ENCODE results near the gene KAT6B. TPM values are rescaled to one million over a fixed set of nuclear protein-coding genes. Genes with fewer than 3 reads are reported as not detected.

KAT6B gene
- total and polyA plus RNA-seq, 10 of the 15 experiments (the other 5 are each of a cell fraction or from before 2014, with no cell fraction given), result 2.7 to 22.6 (median 15.7) TPM

DNA sequence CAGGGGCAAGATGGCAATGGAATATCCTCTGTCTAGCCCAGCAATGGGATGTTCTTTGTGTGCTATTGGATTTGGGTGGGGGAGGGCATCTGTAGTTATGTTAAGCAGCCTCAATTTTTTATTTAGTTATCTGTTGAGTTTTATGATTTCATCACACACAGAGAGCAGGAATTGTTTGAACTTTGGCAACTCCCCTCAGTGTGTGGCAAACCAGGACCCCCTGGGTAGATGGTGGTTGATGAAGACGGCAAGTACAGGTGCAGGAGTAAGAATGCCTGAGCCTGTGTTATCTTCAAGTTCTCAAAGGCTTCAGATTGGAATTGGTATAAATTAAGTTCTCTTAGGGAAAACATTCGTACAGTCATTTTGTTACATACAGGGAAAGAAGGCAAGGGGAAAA, 142.7 kb downstream of the KAT6B start (continued):
- TF ChIP-seq ELK1 (IDR thresholded peaks at IDR 0.05; ENCODE audit: low read depth, low read length), result no peak
- no peak for TF ChIP-seq POLR2AphosphoS2 (IDR thresholded peaks at IDR 0.05; ENCODE audit: low read depth, low read length)
- TF ChIP-seq MXI1 (IDR thresholded peaks at IDR 0.05; ENCODE audit: low read depth, low read length), result no peak
- no peak for TF ChIP-seq IKZF1 (conservative IDR thresholded peaks at IDR 0.05)
- no peak for TF ChIP-seq KAT2A (conservative IDR thresholded peaks at IDR 0.05; ENCODE audit: control insufficient read depth, low read depth, low read length)
- no peak for TF ChIP-seq USF2 (IDR thresholded peaks at IDR 0.05; ENCODE audit: borderline replicate concordance, low read depth, low read length)
- no peak for TF ChIP-seq TAF1 (IDR thresholded peaks at IDR 0.05; ENCODE audit: borderline replicate concordance, low read depth, low read length)
- no peak for TF ChIP-seq TARDBP (IDR thresholded peaks at IDR 0.05; ENCODE audit: borderline replicate concordance)
- no peak for TF ChIP-seq RUNX3 (IDR thresholded peaks at IDR 0.05; ENCODE audit: low read length)
- no peak for TF ChIP-seq CBFB (IDR thresholded peaks at IDR 0.05; ENCODE audit: low read depth)
- TF ChIP-seq SREBF2 (IDR thresholded peaks at IDR 0.05; ENCODE audit: low read length), result no peak
- no peak for TF ChIP-seq SMARCA5 (IDR thresholded peaks at IDR 0.05)
- no peak for TF ChIP-seq ETV6 (conservative IDR thresholded peaks at IDR 0.05 in 1 of 2, IDR thresholded peaks at IDR 0.05 in 1 of 2; ENCODE audit: borderline replicate concordance in 1 of 2, low read depth in 1 of 2)
- TF ChIP-seq RCOR1 (conservative IDR thresholded peaks at IDR 0.05; ENCODE audit: low read depth, low read length), result no peak
- TF ChIP-seq, protein P1, sequence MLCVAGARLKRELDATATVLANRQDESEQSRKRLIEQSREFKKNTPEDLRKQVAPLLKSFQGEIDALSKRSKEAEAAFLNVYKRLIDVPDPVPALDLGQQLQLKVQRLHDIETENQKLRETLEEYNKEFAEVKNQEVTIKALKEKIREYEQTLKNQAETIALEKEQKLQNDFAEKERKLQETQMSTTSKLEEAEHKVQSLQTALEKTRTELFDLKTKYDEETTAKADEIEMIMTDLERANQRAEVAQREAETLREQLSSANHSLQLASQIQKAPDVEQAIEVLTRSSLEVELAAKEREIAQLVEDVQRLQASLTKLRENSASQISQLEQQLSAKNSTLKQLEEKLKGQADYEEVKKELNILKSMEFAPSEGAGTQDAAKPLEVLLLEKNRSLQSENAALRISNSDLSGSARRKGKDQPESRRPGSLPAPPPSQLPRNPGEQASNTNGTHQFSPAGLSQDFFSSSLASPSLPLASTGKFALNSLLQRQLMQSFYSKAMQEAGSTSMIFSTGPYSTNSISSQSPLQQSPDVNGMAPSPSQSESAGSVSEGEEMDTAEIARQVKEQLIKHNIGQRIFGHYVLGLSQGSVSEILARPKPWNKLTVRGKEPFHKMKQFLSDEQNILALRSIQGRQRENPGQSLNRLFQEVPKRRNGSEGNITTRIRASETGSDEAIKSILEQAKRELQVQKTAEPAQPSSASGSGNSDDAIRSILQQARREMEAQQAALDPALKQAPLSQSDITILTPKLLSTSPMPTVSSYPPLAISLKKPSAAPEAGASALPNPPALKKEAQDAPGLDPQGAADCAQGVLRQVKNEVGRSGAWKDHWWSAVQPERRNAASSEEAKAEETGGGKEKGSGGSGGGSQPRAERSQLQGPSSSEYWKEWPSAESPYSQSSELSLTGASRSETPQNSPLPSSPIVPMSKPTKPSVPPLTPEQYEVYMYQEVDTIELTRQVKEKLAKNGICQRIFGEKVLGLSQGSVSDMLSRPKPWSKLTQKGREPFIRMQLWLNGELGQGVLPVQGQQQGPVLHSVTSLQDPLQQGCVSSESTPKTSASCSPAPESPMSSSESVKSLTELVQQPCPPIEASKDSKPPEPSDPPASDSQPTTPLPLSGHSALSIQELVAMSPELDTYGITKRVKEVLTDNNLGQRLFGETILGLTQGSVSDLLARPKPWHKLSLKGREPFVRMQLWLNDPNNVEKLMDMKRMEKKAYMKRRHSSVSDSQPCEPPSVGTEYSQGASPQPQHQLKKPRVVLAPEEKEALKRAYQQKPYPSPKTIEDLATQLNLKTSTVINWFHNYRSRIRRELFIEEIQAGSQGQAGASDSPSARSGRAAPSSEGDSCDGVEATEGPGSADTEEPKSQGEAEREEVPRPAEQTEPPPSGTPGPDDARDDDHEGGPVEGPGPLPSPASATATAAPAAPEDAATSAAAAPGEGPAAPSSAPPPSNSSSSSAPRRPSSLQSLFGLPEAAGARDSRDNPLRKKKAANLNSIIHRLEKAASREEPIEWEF (IDR thresholded peaks at IDR 0.05; ENCODE audit: insufficient replicate concordance, low read depth, low read length), result no peak
